Femur (tissue), 1 donor: Measurements from ENCODE around the gene PRSS53.

ENCODE experiments used
- DNase-seq: peaks from one replicate; pipeline ENCODE4 v3.0.0-alpha.2; 2017

Gene PRSS53

DNA sequence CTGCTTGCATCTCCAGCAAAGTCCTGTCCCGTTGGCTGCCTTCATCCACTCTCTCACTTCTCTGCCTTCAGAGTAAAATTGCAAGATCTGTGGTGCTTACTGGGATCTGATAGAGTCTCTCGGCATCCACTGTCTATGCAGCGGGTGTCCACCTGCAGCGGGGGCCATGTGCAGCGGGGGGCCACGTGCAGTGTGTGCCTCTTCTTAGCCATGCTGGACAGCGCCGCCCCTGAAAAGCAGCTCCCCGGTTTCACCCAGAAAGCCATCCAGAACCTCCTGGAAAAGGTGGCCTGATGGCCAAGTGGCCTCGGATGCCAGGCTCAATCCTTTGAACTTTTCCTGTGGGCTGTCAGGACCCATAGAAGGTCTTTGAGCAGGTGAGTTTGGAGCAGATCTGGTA, 45.9 kb downstream of the PRSS53 start:
- DNase-seq, result no peak

DNA sequence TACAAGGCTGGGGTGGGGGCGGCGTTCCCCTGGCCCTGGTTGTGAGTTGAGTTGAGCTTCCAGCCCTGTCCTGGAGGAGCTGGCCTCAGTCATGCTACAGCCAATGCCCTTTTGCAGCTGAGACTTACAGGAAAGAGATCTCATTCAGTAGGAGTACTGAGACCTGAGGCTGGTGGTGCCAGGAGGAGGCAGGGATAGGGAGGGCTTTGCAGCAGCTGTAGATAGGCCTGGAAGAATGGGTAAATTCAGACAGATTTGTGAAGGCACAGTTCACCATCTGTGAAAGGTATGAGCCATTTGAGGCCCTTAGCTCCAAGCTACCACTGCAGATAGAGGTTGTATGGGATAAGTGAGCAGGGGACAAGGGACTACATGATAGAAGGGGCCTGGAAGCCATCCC, 49.8 kb downstream of the PRSS53 start:
- no peak for DNase-seq

- no peak for DNase-seq
These were observed 52.1 kb downstream of the PRSS53 start for GRCh38 chr16:31036691-31037090.

- DNase-seq, result peak; percentile 93
These were observed 54.8 kb downstream of the PRSS53 start for GRCh38 chr16:31033709-31034492.
